Cardiac septum (tissue), 1 donor: ENCODE measurements around the gene SYNCRIP. TPM values are rescaled to one million over a fixed set of nuclear protein-coding genes. Genes with fewer than 3 reads are reported as not detected.
A peak's percentile ranks its signal among the peaks of the same experiment; 100 is the strongest.
"Not testable (repeated sequence)": the region's sequence is repeated elsewhere in the genome, so short reads cannot be mapped to it uniquely, and the experiment has no call there.

Source experiments
- DNase-seq: peaks from one replicate; pipeline ENCODE4 v3.0.0-alpha.2; 2020; ENCODE audit warnings: low spot score
- intact Hi-C: fragments of 100-400 bp; cut with DNase I; formaldehyde crosslinking; loops from one replicate; pipeline ENCODE4 v1.14.0; 2022
- total RNA-seq: library from RNA; stranded (reverse); fragmentation: NEBNext Ultra II Directional; extraction: Animal tissue kit (Norgen Biotek cat#: 25700); gene quantifications from one replicate; pipeline ENCODE4 v1.2.1, GENCODE V29; 2021
- donor health status: DM: no; HTN: no; CAD: no.

SYNCRIP gene
- total RNA-seq, 1 donor from 2014 or later, result 73.1 TPM

GRCh38 chr6:85612690-85613474 lies 29.8 kb downstream of the SYNCRIP start:
- DNase-seq, result no peak
- intact Hi-C loops, result no loop called here

GRCh38 chr6:85610182-85610895 lies 32.3 kb downstream of the SYNCRIP start:
- intact Hi-C loops, result no loop called here

GRCh38 chr6:85602100-85602499 lies 40.6 kb downstream of the SYNCRIP start:
- no peak for DNase-seq
- intact Hi-C loops, result no loop called here

More at GRCh38 chr6:85610182-85610895, 32.3 kb downstream of the SYNCRIP start:
- no peak for DNase-seq

- intact Hi-C loops, result no loop called here
- no peak for DNase-seq
These were observed 41.9 kb downstream of the SYNCRIP start for GRCh38 chr6:85600713-85601313.

GRCh38 chr6:85594197-85594930 lies 48.3 kb downstream of the SYNCRIP start:
- intact Hi-C loops, result loop anchor here (1.0 to 5.0 kb wide), 2 partner anchors 49 to 83 kb away; no protein-coding TSS in a partner anchor
- DNase-seq, result no peak

GRCh38 chr6:85593438-85594196 lies 49.1 kb downstream of the SYNCRIP start, which contains the start of gene SNX14:
Gene SNX14 (minus strand): TSS chr6:85593858. CDS start chr6:85593718, 140 bp downstream.
- intact Hi-C loops, result loop anchor here (1.0 to 5.0 kb wide), 2 partner anchors 50 to 84 kb away; no protein-coding TSS in a partner anchor
- DNase-seq, result peak; percentile 98

DNA sequence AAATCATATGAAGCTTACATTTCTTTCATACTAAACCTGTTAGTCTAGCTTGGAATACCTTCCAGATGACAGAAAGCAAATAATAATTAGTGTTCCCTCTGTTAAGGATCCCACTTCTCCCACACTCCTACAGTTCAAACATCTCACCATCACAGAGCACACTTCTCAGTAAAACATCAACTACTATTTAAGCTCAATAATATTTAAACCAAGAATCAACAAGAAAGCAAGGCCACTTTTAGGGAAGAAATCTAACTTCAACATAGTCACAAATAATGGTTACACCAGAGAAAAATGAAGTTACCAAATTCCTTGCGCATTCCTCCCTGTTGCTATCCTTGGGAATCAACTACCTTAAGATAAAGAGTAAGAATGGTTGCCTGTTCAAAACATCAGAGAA lies 50.7 kb downstream of the SYNCRIP start:
- DNase-seq, result no peak
- intact Hi-C loops, result loop anchor here (5.0 kb wide), 1 partner anchor 85 kb away; no protein-coding TSS in a partner anchor

DNA sequence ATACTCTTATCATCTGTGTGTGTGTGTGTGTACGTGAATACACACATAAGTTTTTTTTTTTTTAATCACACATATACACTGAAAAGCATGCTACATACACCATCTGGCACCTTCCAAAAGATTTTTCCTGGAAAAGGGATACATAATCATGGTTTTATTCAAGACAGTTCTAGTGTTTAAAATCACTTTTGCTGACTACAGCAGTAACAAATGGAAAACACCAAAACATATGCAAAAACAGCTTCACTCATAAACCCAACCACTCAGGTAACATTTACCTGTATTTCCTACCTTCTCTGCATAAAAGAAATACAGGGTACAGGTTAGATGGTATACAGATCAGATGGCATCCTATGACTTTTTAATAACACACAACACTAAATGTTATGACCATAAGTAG lies 51.5 kb downstream of the SYNCRIP start:
- no peak for DNase-seq

GRCh38 chr6:85585741-85586140 lies 56.9 kb downstream of the SYNCRIP start:
- DNase-seq, result no peak
- intact Hi-C loops, result no loop called here

More for the DNA sequence above, 51.5 kb downstream of the SYNCRIP start:
- intact Hi-C loops, result loop anchor here (5.0 kb wide), 1 partner anchor 86 kb away; no protein-coding TSS in a partner anchor

DNA sequence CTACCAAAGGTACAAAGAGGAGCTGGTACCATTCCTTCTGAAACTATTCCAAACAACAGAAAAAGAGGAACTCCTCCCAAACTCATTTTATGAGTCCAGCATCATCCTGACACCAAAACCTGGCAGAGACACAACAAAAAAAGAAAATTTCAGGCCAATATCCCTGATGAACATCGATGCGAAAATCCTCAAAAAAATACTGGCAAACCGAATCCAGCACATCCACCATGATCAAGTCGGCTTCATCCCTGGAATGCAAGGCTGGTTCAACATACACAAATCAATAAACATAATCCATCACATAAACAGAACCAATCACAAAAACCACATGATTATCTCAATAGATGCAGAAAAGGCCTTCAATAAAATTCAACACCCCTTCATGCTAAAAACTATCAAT lies 59.9 kb downstream of the SYNCRIP start:
- DNase-seq, intact Hi-C loops: not testable (repeated sequence)

- no peak for DNase-seq
- intact Hi-C loops, result no loop called here
These were observed 61.1 kb downstream of the SYNCRIP start for GRCh38 chr6:85581572-85581971.

- DNase-seq, result no peak
- intact Hi-C loops, result no loop called here
These were observed 61.8 kb downstream of the SYNCRIP start for GRCh38 chr6:85580878-85581267.

DNA sequence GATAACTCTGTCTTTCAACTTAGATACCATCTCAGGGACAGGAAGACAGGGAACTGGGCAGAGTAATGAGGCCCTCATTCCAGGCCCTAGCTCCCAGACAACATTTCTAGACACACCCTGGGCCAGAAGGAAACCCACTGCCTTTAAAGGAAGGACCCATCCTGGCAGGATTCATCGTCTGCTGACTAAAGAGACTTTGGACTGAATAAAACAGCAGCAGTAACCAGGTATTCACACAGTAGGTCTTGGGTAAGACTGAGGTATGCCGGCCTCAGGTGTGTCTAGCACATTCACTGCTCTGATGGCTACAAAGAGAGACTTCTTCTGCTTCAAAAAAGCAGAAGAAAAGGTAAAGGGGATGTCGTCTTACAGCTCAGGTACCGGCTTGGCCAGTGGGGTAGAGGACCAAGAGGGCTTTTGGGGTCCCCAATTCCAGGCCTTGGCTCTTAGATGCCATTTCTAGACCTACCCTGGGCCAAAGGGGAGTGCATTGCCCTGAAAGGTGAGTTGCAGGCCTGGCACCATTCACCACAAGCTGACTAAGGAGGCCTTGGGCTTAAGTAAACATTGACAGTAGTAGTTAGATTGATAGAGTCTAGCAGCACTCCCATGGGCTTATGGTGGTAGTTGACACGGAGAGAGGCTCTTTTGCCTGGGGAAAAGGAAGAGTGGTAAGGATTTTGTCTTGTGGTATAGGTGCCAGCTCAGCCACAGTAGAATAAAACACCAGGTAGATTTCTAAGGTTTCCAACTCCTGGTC lies 62.4 kb downstream of the SYNCRIP start:
- DNase-seq, result no peak
- intact Hi-C loops, result no loop called here

DNA sequence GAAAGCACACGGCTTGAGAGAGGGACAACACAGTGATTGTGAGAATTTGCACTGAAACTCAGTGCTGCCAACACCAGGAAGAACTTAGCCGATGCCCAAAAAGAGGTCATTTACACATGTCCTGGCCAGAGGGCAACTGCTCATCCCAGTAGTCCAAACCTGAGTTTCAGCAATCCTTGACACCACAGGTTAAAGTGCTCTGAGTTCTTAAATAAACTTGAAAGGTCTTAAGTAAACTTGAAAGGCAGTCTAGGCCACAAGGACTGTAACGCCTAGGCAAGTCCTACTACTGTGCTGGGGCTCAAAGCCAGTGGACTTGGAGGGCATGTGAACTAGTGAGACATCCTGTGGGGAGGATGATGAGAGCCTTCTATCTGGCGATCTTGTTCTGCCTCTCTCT lies 63.1 kb downstream of the SYNCRIP start:
- no peak for DNase-seq
- intact Hi-C loops, result no loop called here

- intact Hi-C loops, result no loop called here
- no peak for DNase-seq
These were observed 66.2 kb downstream of the SYNCRIP start for GRCh38 chr6:85576476-85576875.

DNA sequence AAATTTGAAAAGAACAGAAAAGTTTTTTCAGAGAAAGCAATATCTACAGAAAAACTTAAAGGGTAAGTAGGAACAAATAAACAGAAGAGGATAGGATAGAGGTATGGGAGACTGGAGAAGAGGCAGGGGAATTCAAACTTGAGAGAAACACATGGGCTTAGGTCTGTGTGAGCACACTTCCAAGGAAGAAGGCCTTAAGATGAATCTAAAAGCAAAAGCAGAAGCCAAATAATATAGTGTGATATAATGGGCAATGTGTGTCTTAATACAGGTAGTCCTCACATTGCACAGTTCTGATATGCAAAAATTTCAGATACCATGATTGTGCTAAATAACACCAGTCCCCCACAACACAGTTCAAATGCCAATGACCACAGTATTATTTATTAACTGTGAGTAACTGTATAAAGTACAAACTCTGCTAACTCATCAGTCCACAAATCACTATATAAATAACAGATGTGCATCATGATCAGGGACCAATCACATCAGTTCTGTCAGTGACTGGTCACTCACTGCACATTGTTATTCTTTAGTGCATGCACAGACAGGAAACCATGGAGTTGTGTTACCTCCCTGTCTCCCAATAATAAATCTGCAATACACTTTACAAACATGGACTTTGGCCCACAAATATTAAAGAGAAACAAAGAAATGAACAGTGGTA lies 67.6 kb downstream of the SYNCRIP start:
- DNase-seq, result no peak
- intact Hi-C loops, result no loop called here

- no peak for DNase-seq
- intact Hi-C loops, result no loop called here
These were observed 73.4 kb downstream of the SYNCRIP start for GRCh38 chr6:85569323-85569722.

DNA sequence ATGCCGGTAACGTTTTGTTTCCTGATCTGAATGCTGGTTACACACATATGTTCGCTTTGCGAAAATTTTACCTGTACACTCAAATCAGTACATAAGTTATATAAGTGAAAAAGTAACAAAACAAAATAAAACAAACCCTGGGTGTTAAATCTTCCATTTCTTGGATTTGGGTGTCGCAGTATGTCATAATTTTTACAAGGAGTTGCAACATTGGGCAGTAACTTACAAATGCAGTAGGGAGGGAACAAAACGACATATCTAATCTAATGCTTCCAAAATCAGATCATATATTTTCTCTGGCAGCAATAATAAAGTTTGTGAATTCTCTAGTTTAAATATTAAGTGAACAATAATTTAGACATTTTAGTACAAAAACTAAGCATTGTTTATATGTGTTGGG lies 74.3 kb downstream of the SYNCRIP start:
- intact Hi-C loops, result no loop called here
- DNase-seq, result no peak
